ENCODE data around the gene PLEKHG3. TPM values are rescaled to one million over a fixed set of nuclear protein-coding genes. Genes with fewer than 3 reads are reported as not detected.

Gene PLEKHG3
- polyA plus RNA-seq, 12 donors, result 17.7 to 58.0 (median 21.5) TPM; not detected in 1

- DNase-seq, result no peak
Observed at GRCh38 chr14:64705381-64706118, 1.3 kb downstream of the PLEKHG3 start.

GRCh38 chr14:64706119-64706592 is 1.9 kb downstream of the PLEKHG3 start:
- DNase-seq, result no peak

DNA sequence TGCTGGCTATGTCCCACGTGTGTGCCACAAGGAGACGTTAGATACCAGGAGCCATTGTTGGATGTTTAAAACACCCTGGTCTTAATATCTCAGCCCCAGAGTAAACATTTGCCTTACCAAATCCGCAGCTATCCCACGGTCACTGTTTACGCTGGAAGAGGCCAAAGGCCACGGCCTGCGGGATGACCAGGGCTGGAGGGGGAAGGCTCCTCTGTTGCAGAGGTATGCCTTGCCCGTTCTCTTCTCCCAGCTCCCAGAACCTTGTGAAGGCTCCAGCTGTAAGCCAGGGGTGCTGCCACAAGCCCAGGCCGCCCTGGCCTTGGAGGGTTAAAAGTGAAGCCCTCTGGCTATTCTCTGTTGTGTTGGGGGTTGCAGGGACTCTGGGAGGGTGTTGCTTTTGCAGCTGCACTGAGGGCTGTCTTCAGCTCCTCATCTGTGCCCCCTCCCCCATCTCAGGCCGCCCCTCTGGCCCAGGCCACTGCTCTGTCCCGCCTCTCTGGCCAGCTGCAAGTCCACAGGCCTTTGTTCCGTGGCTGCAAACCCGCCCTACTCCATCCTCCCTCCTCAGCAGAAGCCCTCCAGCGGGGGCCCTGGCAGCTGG is 2.5 kb downstream of the PLEKHG3 start:
- DNase-seq, result peak; percentile 75

GRCh38 chr14:64707661-64708060 is 3.4 kb downstream of the PLEKHG3 start:
- DNase-seq, result no peak

DNA sequence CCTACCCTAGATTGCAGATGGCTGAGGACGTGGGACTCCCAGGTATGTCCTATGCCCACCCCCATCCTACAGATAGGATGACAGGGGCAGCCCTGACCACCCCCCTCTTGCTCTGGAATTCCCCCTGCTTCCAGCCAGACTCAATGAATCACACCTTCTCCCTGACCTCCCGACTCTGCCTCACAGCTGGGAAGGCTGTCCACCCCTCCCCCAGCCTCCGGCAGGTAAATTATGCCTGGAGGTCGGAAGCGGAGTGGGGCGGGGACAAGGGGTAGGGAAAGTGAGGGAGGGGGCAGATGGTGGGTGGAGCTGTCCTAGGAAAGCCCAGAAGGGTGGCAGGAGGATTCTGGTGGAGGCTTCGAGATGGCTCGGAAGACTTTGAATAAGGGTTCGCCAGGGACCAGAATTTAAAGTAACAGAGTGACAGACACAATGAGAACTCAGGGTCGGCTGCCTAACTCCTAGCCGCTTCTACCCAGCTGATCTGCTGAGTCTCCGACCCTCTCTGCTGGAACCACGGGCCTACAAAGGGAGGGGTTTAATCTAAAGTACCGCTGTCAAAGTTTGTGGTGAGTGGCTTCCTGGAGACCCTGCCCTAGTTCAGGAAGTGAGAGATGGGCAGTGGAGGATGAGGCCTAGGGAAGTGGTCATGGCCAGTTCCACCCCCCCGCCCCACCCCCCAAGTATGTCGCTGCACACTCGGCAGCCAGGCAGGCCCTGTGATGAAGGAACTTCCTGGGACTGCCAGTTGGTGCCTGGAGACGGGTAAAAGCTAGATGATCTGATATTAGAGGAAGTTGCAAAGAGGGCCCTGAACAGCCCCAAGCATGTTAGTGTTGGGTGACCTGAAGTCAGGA is 4.2 kb downstream of the PLEKHG3 start:
- no peak for DNase-seq

- DNase-seq, result no peak
Observed at GRCh38 chr14:64709126-64709525, 4.9 kb downstream of the PLEKHG3 start.

DNA sequence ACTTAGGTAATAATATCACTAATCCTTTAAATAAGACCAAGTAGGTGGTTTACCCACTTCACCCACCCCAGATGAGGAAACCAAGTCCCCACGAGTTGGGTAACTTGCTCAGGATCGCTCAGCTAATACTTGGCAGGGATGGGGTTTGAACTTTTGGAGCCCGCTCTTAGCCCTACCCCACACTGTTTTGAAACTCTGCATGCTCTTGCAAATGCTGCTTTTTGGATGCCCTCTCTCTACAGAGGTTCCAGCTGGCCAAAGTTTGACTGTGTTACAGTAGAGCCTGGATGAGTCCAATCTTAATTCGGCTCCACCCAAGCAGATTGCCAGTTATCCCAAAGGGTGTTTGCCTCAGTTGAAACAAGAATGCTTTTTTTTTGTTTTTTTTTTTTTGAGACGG is 6.8 kb downstream of the PLEKHG3 start:
- DNase-seq, result no peak

- DNase-seq, result no peak
Observed at GRCh38 chr14:64713677-64714076, 9.5 kb downstream of the PLEKHG3 start.

- DNase-seq, result no peak
Observed at GRCh38 chr14:64714432-64715025, 10.3 kb downstream of the PLEKHG3 start.

GRCh38 chr14:64715146-64715627 is 11.0 kb downstream of the PLEKHG3 start:
- no peak for DNase-seq

DNA sequence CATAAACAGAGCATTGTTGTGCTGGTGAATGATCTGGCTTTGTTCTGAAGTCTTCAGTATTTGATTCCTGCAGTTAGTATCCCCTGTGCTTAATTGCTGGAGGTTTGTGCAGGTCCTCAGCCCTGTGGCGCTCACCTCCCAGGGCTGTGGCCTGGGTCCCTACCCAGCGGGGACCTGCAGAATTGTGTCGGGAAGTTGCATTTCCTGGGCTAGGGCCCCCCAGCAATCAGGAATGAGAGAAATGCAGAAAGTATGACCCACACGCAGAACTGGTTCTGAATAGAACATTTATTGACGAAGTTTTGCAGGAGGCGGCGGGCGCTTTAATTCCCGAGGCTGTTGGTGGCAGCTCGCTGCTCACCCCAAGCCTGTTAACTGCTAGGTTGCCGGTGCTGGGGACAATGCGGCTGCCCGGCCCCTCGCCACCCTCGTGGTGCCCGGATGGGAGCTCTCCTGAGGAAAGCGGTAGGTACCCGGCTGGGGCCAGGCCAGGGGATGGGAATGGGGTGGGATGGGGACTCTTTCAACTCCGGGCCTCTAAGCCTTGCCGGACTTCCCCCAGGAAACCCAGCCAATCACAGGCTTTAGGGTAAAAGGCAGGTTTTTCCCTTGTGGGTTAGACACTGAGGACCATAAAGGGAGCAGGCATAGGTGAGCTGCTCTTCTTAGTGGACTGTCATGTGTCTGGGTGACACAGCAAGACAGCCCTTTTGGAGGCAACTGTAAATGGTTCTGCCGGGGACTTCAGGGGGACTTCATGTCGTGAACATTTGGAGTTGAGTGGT is 11.6 kb downstream of the PLEKHG3 start:
- DNase-seq, result no peak

- DNase-seq, result no peak
Observed at GRCh38 chr14:64717870-64718269, 13.6 kb downstream of the PLEKHG3 start.

DNA sequence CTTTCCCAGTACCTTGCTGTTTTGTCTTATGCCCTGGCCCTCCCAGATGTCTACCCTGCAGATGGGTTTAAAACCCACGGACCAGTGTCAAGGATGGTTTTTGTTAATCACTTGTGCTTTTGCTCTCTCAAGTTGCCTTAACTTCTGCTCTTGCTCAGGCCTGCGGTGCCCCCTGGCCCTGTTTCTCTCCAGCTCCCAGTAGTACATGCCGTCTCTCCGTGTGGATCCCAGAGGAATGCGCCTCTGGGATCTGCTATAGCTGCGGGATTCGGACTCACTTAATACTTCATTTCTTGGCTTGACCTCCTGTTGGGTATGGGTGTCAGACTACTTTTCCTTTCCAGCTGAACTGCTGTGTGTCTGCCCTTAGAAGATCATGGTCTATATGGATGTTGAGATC is 14.5 kb downstream of the PLEKHG3 start:
- DNase-seq, result no peak

DNA sequence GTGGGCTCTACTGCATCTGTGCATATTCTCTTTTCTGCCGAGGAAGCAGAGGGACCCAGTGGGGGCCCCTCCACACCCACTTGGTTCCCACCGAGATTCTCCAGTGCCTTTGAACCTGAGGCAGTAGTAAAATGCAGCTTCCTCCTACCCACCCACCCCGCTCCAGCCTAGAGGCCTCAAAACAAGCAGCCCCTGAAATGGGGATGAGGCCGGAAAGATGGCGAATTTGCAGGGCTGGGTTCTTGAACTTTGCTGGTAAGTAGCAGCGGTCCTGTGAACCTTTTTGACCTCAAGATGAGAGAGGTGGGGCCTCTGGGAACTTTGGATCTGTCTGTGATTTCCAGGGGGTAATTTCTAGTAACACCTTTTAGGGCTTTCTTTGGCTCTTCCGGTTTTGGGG is 15.4 kb downstream of the PLEKHG3 start:
- DNase-seq, result no peak

DNA sequence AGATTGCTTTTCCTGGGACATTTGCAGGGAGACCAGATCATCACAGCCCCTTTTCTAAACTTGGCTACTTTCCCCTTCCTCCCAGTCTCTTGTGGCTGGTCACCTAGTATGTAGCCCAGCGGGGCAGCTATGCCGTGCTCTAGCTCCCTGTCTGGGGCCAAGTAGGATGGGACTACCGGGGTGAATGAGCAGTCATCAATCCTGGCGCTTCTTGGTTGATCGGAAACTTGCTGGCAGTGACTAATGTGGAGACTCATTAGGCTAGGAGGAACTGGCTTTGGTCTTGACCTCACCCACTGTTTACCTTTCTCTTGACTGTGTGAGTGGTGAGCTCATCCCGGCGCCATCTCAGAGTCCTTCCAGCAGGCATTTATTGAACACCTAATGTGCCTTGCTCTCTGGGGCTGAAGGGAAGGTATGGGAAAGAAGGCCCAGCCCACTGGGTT is 15.9 kb downstream of the PLEKHG3 start:
- DNase-seq, result no peak

- no peak for DNase-seq
Observed at GRCh38 chr14:64721391-64721791, 17.2 kb downstream of the PLEKHG3 start.

- no peak for DNase-seq
Observed at GRCh38 chr14:64721899-64722298, 17.7 kb downstream of the PLEKHG3 start.

DNA sequence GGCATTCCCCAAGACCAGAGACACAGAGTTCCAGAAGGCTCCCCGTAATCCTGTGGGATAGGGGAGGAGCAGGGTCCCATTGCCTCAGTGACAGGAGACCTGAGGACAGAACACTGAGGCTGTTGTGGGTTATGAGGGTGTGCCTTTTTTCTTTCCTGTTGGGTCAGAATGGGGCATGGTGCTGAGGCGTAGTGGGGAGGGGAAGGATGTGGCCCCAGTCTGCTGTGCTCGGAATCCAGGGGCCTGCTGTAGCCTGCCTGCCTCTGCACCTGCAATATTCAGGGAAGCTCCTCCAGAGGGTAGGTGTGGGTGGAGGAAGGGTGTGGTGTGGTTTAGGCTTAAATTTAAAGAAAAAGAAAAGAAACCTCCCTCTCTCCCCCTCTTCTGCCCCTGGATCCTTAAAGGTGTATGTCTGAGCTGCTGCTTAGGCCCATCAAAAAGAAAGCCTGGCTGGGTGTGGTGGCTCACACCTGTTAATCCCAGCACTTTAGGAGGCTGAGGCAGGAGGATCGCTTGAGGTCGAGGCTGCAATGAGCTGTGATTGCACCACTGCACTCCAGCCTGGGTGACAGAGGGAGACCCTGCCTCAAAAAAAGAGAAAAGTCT is 18.7 kb downstream of the PLEKHG3 start:
- DNase-seq, result no peak

- DNase-seq, result no peak
Observed at GRCh38 chr14:64723691-64724577, 19.7 kb downstream of the PLEKHG3 start.

DNA sequence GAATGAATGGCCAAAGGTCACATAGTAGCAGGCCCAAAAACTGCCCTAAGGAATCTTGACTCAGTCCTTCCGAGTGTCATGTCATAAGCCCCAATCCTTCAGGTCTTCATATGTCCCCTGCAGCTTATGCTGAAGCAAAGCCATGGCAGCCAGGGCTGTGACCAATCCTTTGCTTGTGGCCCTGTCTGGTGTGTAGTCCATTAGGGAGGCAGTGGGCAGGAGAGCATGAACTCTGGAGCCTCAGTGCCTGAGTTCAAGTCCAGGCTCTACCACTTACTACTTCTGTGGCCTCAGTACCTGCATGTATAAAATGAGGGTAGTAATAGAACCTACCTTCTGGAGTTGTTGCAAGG is 20.3 kb downstream of the PLEKHG3 start:
- no peak for DNase-seq
